ENCODE results near the gene MAJIN.

MAJIN gene

GRCh38 chr11:64917663-64917995, 54.3 kb downstream of the MAJIN start:
- Histone ChIP-seq H3K4me1 (ENCODE audit: insufficient read depth, low read length) (peaks cover 32% of the 10 kb centered on the region), H3K4me2 (ENCODE audit: insufficient read depth, low read length) (peak overlapping the region; percentile 70), H3K4me3 (ENCODE audit: low read depth in 1 of 2, low read length in 2 of 2) (peak overlapping the region; percentile 26 to 59), H3K9me3 (ENCODE audit: insufficient read depth, low read length, severe bottlenecking) (no peaks in the 10 kb centered on the region), H3K9ac (ENCODE audit: low read depth, low read length) (peak overlapping the region; percentile 62), H3K79me2 (ENCODE audit: insufficient read depth, low read length) (peaks cover 19% of the 10 kb centered on the region), H3K27ac (ENCODE audit: low read length) (peak overlapping the region; percentile 64), H4K20me1 (ENCODE audit: insufficient read depth, low read length) (0 out of 2 replicates have a peak, but pooled peaks cover 2% of the 10 kb centered on the region), H3K27me3 (ENCODE audit: insufficient read depth, low read length, poor library complexity) (no peaks in the 10 kb centered on the region), H3K36me3 (ENCODE audit: insufficient read depth, low read length) (peaks cover 18% of the 10 kb centered on the region), H2AFZ (ENCODE audit: low read depth, low read length) (peak overlapping the region; percentile 66)
- TF ChIP-seq EZH2 (IDR thresholded peaks at IDR 0.05; ENCODE audit: borderline replicate concordance, low read depth, low read length, severe bottlenecking) (no peak), CTCF (IDR thresholded peaks at IDR 0.05; ENCODE audit: borderline replicate concordance, extremely low read depth, low read length, poor library complexity, severe bottlenecking) (no peak)
- no peak for DNase-seq
- ATAC-seq (ENCODE audit: insufficient read depth, low read depth), result no peak

DNA sequence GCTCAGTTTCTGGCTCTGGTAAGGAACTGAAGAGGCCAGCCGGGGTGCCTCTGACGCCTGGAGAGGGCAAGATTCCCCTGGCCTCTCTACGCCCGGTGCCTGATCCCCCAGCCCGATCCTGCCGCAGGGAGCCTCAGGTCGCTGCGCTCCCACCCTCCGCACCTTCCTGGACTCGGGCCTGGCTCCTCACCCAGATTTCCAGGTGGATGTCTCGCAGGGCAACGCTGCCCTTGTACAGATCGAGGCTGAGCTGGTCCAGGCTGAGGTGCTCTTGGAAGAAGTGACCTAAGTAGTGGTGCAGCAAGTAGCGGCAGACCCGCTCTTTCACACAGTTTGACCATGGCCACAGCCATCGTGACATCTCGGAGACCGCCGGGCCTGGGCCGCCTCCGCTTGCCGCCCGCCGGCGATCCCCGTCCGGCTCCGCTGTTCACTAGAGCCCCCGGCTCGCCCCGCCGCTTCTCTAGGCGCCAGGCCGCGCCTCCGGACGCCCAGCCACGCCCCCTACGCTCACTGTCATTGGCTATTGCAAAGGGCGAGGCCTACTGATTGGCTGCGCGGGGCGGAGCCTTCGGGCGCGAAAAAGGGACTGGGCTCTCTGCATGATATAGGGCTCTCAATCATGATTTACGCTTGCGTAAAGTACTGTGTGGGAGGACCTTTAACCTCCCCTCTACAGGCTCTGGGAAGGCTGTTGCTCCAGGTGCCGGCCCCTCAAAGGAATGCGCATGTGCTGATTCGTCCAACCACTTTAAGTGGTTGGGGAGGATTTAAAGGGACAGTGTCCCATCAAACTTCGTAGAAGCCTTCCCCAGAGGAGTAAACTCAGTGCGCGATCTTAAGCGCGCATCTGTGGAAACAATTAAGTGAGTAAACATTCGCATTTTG, 54.9 kb downstream of the MAJIN start, which contains the start of gene ATG2A:
Gene ATG2A (minus strand): TSS at position 435 of the 888 bp plus-strand sequence. CDS start 74 bp downstream, at position 361.
- H4K20me1 ChIP-seq (ENCODE audit: insufficient read depth, low read length), result 0 out of 2 replicates have a peak, but pooled peaks cover 2% of the 10 kb centered on the region
- H3K79me2 ChIP-seq (ENCODE audit: insufficient read depth, low read length), result peaks cover 19% of the 10 kb centered on the region
- peak within 1 kb of the TSS; percentile 75 for H3K27ac ChIP-seq (ENCODE audit: low read length)
- peak within 1 kb of the TSS; percentile 75 for H3K9ac ChIP-seq (ENCODE audit: low read depth, low read length)
- peak within 1 kb of the TSS; percentile 57 to 71 for H3K4me3 ChIP-seq (ENCODE audit: low read depth in 1 of 2, low read length in 2 of 2)
- H3K27me3 ChIP-seq (ENCODE audit: insufficient read depth, low read length, poor library complexity), result no peaks in the 10 kb centered on the region
- H3K9me3 ChIP-seq (ENCODE audit: insufficient read depth, low read length, severe bottlenecking), result no peaks in the 10 kb centered on the region
- H3K4me2 ChIP-seq (ENCODE audit: insufficient read depth, low read length), result peak within 1 kb of the TSS; percentile 91
- peak; percentile 97 for ATAC-seq (ENCODE audit: insufficient read depth, low read depth)
- DNase-seq, result peak; percentile 99
- H3K36me3 ChIP-seq (ENCODE audit: insufficient read depth, low read length), result peaks cover 22% of the 10 kb centered on the region
- peak within 1 kb of the TSS; percentile 66 for H2AFZ ChIP-seq (ENCODE audit: low read depth, low read length)
- peaks cover 32% of the 10 kb centered on the region for H3K4me1 ChIP-seq (ENCODE audit: insufficient read depth, low read length)
- TF ChIP-seq CTCF (IDR thresholded peaks at IDR 0.05; ENCODE audit: borderline replicate concordance, extremely low read depth, low read length, poor library complexity, severe bottlenecking) (no peak), EZH2 (IDR thresholded peaks at IDR 0.05; ENCODE audit: borderline replicate concordance, low read depth, low read length, severe bottlenecking) (no peak)

GRCh38 chr11:64916040-64916774, 55.7 kb downstream of the MAJIN start:
- ATAC-seq (ENCODE audit: insufficient read depth, low read depth), result no peak
- H3K36me3 ChIP-seq (ENCODE audit: insufficient read depth, low read length), result peaks cover 30% of the 10 kb centered on the region

More at GRCh38 chr11:64916040-64916774, 55.7 kb downstream of the MAJIN start:
- Histone ChIP-seq H3K4me3 (ENCODE audit: low read depth in 1 of 2, low read length in 2 of 2) (peak overlapping the region; percentile 57 to 71), H3K27me3 (ENCODE audit: insufficient read depth, low read length, poor library complexity) (no peaks in the 10 kb centered on the region), H3K9me3 (ENCODE audit: insufficient read depth, low read length, severe bottlenecking) (no peaks in the 10 kb centered on the region), H3K79me2 (ENCODE audit: insufficient read depth, low read length) (peaks cover 19% of the 10 kb centered on the region), H2AFZ (ENCODE audit: low read depth, low read length) (peak overlapping the region; percentile 63), H3K9ac (ENCODE audit: low read depth, low read length) (peak overlapping the region; percentile 75), H3K4me1 (ENCODE audit: insufficient read depth, low read length) (peaks cover 32% of the 10 kb centered on the region), H3K4me2 (ENCODE audit: insufficient read depth, low read length) (peak overlapping the region; percentile 91), H4K20me1 (ENCODE audit: insufficient read depth, low read length) (0 out of 2 replicates have a peak, but pooled peaks cover 2% of the 10 kb centered on the region), H3K27ac (ENCODE audit: low read length) (peak overlapping the region; percentile 75)
- peak; percentile 57 for DNase-seq
- TF ChIP-seq CTCF (IDR thresholded peaks at IDR 0.05; ENCODE audit: borderline replicate concordance, extremely low read depth, low read length, poor library complexity, severe bottlenecking) (no peak), EZH2 (IDR thresholded peaks at IDR 0.05; ENCODE audit: borderline replicate concordance, low read depth, low read length, severe bottlenecking) (no peak)

Data from DND-41 (cell line).